Panc1 (cell line): ENCODE data around the gene DGAT2L6.

Experiments used
- SIN3A ChIP-seq: IDR thresholded peaks from 2 replicates; pipeline ENCODE4 v1.6.1; 2012; ENCODE audit warnings: low read depth, mild to moderate bottlenecking, low read length, moderate library complexity, borderline replicate concordance; ENCODE audit not compliant: insufficient read depth
- TCF7L2 ChIP-seq: IDR thresholded peaks from 2 replicates; pipeline ENCODE4 v1.6.1; 2011; ENCODE audit warnings: mild to moderate bottlenecking, low read depth, low read length, inconsistent platforms
- TF ChIP-seq, protein P1 (sequence below): fragments of 450-650 bp; IDR thresholded peaks from 2 replicates; pipeline ENCODE4 v1.5.1; 2017; ENCODE audit warnings: mild to moderate bottlenecking
- TF ChIP-seq, protein P2 (sequence below), 2 experiments: IDR thresholded peaks; 2 replicates each; pipeline ENCODE4 v1.6.1; 2011 to 2012; ENCODE audit warnings: low read depth in 2 of 2, control low read depth in 1 of 2, low read length in 1 of 2, mild to moderate bottlenecking in 1 of 2, moderate library complexity in 1 of 2; ENCODE audit not compliant: insufficient read depth in 1 of 2

DNA sequence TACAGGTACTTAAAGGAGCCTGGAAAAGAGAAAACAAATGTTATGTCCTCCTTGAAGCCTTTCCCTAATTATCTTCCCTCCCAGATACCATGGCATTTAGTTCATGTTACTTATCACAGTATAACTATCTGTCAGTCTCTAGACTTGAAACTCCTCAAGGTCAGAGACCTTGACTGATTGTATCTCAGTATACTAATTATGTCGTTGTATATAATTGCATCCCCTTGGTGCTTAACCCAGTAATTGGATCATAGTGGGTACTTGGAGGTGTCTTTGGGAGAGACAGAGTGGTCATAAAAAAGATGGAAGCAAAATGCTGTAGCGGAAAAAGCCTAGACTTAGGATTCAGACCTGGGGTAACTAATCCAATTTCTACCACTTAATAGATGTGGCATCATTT is 35.9 kb upstream of the DGAT2L6 start:
- TF ChIP-seq, protein P1, sequence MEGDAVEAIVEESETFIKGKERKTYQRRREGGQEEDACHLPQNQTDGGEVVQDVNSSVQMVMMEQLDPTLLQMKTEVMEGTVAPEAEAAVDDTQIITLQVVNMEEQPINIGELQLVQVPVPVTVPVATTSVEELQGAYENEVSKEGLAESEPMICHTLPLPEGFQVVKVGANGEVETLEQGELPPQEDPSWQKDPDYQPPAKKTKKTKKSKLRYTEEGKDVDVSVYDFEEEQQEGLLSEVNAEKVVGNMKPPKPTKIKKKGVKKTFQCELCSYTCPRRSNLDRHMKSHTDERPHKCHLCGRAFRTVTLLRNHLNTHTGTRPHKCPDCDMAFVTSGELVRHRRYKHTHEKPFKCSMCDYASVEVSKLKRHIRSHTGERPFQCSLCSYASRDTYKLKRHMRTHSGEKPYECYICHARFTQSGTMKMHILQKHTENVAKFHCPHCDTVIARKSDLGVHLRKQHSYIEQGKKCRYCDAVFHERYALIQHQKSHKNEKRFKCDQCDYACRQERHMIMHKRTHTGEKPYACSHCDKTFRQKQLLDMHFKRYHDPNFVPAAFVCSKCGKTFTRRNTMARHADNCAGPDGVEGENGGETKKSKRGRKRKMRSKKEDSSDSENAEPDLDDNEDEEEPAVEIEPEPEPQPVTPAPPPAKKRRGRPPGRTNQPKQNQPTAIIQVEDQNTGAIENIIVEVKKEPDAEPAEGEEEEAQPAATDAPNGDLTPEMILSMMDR: no peak
- TF ChIP-seq TCF7L2: no peak
- TF ChIP-seq, protein P2, sequence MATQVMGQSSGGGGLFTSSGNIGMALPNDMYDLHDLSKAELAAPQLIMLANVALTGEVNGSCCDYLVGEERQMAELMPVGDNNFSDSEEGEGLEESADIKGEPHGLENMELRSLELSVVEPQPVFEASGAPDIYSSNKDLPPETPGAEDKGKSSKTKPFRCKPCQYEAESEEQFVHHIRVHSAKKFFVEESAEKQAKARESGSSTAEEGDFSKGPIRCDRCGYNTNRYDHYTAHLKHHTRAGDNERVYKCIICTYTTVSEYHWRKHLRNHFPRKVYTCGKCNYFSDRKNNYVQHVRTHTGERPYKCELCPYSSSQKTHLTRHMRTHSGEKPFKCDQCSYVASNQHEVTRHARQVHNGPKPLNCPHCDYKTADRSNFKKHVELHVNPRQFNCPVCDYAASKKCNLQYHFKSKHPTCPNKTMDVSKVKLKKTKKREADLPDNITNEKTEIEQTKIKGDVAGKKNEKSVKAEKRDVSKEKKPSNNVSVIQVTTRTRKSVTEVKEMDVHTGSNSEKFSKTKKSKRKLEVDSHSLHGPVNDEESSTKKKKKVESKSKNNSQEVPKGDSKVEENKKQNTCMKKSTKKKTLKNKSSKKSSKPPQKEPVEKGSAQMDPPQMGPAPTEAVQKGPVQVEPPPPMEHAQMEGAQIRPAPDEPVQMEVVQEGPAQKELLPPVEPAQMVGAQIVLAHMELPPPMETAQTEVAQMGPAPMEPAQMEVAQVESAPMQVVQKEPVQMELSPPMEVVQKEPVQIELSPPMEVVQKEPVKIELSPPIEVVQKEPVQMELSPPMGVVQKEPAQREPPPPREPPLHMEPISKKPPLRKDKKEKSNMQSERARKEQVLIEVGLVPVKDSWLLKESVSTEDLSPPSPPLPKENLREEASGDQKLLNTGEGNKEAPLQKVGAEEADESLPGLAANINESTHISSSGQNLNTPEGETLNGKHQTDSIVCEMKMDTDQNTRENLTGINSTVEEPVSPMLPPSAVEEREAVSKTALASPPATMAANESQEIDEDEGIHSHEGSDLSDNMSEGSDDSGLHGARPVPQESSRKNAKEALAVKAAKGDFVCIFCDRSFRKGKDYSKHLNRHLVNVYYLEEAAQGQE (IDR thresholded peaks at IDR 0.05; ENCODE audit: insufficient read depth in 1 of 2, low read depth in 2 of 2, low read length in 1 of 2): no peak
- TF ChIP-seq SIN3A: no peak
